HK-2 (cell line): Measurements from ENCODE around the gene CLTCL1.
"Not testable (repeated sequence)": the region's sequence is repeated elsewhere in the genome, so short reads cannot be mapped to it uniquely, and the experiment has no call there.

Source experiments
- DNase-seq: peaks from one replicate; pipeline ENCODE4 v3.0.0-alpha.2; 2018; ENCODE audit not compliant: unreplicated experiment

CLTCL1 gene

DNA sequence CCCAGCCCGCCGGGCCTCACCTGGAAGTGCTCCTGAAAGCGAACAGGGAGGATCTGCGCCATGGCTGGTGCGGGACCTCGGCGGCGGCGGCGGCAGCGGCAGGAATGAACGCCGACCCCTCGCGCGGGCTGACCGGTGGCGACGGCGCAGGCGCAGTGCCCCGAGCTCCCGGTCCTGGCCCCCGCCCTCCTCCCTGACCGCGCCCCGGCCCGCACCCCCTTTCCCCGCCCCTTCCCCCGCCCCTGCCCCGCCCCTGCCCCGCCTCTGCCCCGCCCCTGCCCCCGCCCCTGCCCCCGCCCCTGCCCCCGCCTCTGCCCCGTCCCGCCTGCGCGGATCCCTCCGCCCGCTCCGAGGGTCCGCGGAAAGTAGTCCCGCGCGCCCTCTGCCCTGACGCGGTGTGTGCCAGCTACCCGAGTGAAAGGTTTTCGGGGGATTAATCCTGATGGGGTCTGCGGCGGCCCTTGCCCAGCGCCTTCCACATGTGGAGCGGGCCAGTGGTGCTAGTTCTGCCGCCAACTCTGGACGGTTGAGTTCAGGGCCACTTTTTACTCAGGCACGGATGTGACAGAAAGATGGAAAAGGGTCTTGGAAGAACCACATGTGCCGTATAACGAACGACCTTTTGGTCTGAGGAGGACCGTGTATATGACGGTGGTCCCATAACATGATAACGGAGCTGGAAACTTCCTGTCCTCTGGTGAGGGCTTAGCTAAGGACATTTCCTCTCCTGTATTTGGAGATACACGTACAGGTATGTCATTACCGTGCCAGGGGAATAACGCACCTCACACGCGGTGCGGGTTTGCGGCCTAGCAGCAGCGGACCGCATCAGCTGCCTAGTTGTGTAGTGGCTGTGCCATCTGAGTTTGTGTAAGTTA is at the start of gene CLTCL1:
CLTCL1 (minus strand) TSS at position 140 of the 878 bp plus-strand sequence; CDS start at position 62, 78 bp downstream.
- DNase-seq = peak; percentile 81

DNA sequence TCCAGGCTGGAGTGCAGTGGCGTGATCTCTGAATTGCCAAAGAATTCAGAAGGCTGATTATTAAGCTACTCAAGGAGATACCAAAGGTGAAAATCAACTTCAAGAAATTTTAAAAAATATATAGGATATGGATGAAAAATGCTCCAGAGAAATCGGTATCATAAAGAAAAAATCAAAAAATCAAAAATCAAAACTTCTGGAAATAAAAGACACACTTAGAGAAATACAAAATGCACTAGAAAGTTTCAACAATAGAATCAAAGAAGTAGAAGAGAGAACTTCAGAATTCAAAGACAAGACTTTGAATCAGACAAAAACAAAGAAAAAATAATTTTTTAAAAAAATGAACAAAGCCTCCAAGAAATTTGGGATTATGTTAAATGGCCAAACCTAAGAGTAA is 45.6 kb upstream of the CLTCL1 start:
- no peak for DNase-seq

DNA sequence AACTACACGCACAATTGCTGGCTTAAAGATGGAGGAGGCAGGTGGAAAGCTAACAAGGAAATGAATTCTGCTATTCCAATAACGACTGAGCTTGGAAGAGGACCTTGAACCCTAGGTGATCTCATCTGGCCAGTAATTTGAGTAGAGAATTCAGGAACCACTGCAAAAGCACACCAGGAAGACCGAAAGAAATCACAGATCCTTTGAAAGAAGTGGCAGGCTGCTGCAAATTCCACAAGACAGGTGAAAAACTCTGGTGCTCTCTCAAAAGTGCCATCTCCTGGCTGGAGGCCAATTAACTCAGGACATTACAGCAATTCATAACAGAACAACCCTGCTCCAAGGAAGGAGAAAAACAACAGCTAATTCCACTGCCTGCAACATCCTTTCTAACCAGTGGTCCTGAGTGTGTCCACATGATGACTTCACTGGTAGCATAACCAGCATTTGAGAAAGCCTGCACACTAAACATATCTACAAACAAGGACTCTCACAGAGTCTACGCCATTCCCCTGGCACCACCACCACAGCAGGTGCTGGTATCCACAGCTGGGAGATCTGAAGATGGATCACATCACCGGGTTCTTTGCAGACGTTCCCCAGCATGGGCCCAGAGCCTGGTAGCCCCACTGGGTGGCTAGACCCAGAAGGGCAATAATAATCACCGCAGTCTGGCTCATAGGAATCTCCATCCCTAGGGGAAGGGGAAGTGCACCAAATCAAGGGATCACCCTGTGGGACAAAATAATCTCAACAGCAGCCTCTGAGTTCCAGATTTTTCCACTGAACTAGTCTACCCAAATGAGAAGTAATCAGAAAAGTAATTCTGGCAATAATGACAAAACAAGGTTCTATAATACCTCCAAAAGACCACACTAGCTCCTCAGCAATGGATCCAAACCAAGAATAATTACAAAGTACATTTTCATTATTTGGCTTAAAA is 44.9 kb upstream of the CLTCL1 start:
- DNase-seq = no peak

DNA sequence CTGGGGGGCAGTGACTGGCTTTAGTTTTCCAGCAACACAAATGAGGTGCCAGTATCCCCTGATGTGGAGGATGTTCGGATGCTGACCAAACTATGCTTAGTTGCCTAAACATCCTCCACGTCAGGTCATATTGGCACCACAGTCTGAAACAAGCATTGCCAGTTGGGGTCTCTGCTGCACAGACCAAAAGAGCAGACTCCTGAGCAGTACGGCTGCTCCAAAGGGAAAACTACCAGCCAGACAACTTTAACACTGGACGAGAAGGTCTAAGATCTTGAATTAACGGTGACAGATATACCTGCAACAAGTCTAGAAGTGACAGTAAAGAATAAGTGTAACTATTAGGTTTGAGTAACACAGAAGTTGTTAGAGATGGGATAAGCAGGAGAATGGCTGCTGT is 40.5 kb upstream of the CLTCL1 start:
- no peak for DNase-seq

DNA sequence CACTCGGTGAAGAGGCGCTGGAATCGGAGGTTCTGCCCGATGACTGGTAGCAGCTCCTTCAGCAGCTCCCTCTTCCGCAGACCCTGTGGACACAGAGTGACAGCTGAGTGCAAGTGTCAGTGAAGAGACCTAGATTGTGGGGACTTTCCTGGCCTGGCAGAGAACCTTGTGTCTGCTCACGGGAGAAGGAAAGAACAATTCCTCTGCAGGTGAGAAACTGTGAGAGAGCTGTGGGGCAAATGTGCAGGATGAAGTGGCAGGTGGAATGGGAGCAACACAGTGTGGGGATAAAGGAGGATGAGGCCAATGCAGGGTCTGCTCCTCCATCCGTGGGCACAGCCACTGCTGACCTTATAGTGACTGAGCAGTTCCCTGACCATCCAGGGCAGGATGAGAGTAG is 40.0 kb upstream of the CLTCL1 start:
- no peak for DNase-seq

DNA sequence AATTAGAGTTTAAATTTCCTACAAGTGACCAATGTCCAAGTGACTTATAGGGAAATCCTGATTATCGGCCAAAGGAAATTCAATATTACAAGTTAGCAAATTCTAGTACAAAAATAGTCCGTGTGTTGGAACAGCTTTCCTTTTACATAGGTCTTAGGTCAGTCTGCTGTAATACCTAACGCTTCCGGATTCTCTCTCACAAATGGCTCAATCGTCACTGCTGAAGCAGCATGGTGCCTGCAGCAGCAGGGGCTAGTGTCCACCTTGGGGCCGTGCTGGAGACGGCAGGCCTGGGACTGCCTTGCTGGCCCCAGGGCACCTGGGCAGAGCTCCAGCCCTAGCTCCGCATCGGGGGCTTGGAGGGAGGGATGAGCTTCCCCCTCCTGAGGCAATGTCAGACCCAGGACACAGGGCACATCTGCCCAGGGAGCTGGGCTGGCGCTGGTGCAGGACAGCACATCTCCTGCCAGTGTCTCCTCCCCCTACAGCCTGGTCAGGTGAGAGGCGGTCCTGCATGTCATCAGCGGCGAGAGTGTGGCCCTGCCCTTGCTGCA is 39.4 kb upstream of the CLTCL1 start:
- DNase-seq = no peak

DNA sequence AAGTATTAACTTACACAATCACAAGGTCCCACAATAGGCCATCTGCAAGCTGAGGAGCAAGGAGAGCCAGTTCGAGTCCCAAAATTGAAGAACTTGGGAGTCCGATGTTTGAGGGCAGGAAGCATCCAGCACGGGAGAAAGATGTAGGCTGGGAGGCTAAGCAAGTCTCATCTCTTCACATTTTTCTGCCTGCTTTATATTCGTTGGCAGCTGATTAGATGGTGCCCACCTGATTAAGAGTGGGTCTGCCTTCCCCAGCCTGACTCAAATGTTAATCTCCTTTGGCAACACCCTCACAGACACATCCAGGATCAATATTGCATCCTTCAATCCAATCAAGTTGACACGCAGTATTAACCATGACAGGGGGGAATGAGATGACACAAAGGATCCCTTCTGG is 38.7 kb upstream of the CLTCL1 start:
- DNase-seq = not testable (repeated sequence)

DNA sequence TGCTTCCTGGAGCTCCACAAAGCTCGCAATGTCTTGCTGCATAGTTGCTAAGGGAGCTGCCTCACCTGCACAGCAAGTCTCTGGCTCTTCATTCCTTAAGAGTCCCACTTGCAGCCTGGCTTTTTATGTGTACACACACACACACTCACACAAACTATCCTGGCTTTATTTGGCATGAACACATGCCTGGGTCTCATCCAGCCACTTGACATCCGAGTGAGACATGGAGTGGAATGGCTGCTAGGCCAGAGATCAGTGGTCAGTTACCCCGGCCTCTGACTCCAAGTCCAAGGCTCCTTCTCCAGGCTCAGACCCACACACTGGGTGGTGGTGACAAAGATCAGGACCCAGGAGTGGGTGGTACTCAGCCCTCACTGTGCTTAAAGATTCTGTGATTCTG is 37.9 kb upstream of the CLTCL1 start:
- DNase-seq = no peak

DNA sequence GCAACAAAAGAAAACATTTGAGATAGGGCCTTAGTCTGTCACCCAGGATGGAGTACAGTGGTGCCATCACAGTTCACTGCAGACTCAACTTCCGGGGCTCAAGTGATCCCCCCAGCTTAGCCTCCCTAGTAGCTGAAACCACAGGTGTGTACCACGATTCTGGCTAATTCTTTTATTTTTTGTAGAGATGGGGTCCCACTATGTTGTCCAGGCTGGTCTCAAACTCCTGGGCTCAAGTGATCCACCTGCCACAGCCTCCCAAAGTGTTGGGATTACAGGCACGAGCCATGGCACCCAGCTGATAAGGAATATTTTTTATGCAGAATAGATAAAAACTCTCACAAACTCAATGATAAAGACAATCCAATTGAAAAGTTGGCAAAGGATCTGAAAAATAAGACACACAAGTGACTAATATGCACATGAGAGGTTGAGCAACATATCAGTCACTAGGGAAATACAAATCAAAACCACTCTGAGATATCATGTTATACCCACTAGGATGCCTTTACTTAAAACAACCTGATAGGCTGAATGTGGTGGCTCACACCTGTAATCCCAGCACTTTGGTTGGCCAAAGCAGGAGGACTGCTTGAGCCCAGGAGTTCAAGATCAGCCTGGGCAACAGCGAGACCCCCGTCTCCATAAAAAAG is 33.9 kb upstream of the CLTCL1 start:
- DNase-seq = no peak

DNA sequence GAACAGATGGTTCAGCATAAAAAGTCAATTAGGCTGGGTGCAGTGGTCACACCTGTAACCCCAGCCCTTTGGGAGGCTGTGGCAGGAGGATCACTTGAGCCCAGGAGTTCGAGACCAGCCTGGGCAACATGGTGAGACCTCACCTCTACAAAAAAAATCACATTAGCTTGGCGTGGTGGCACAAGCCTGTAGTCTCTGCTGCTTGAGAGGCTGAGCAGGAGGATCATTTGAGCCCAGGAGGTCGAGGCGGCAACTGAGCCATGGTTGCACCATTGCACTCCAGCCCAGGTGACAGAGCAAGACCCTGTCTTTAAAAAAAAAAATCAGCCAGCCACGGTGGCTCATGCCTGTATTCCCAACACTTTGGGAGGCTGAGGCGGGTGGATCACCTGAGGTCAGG is 31.9 kb upstream of the CLTCL1 start:
- DNase-seq = not testable (repeated sequence)

DNA sequence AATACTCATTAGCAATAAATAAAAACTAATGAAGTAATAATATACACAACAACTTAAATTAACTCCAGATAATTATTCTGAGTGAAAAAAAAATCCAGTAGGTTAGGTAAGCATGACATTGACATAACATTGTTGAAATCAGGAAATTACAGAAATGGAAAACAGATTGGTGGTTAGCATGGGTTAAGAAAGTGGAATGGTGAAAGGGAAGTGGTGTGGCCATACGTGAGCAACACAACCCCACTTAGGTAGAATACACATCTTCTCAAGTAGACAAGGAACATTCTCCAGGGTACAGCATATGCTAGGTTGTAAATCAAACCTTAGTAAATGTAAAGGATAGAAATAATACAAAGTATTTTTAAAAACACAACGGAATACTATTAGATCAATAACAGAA is 30.2 kb upstream of the CLTCL1 start:
- DNase-seq = no peak

DNA sequence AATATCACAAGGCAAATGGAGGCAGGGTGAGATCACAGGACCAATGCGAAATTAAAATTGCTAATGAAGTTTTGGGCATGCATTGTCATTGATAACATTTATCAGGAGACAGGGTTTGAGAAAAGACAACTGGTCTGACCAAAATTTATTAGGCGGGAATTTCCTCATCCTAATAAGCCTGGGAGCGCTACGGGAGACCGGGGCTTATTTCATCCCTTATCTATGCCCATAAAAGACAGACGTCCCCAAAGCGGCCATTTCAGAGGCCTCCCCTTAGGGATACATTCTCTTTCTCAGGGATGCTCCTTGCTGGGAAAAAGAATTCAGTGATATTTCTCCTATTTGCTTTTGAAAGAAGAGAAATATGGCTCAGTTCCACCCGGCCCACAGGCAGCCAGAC is 28.6 kb upstream of the CLTCL1 start:
- DNase-seq = not testable (repeated sequence)

DNA sequence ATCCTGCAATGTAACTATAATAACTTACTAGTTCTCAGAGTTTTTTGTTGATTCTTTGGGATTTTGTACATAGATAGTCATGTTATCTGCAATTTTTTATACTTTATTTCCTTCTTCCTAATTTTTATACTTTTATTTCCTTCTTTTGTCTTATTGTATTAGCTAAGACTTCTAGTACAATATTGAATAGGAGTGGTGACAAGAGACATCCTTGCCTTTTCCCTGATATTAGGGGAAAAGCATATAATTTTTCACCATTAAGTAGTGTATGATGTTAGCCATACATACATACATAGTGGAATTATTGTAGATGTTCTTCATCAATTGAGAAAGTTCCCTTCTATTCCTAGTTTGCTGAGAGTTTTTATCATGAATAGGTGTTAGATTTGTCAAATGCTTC is 27.8 kb upstream of the CLTCL1 start:
- no peak for DNase-seq

DNA sequence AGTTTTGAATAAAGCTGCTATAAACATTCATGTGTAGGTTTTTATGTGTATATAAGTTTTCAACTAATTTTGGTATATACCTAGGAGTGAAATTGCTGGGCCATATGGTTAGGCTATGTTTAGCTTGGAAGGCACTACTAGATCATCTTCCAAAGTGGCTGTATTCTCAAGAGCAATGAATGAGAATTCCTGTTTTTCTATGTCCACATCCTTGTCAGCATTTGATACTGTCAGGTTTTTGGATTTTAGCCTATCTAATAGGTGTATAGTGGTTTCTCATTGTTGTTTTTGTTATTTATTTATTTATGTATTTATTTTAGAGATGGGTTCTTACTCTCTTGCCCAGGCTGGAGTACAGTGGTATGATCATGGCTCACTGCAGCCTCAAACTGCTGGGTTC is 26.3 kb upstream of the CLTCL1 start:
- DNase-seq = no peak

DNA sequence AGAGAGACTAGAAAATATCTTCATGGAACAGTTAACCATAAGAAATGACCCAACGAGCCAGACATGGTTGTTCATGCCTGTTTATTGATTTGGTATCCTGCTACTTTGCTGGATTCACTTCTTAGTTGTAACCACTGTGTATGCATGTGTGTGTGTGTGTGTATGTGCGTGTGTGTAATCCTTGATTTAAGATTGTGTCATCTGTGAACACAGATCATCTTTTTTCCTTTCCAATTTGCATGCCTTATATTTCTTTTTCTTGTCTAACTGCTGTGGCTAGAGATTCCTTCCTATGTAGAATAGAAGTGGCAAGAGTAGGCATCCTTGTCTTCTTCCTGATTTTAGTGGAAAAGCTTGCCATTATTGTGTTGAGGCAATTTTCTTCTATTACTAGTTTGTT is 16.4 kb upstream of the CLTCL1 start:
- DNase-seq = no peak

DNA sequence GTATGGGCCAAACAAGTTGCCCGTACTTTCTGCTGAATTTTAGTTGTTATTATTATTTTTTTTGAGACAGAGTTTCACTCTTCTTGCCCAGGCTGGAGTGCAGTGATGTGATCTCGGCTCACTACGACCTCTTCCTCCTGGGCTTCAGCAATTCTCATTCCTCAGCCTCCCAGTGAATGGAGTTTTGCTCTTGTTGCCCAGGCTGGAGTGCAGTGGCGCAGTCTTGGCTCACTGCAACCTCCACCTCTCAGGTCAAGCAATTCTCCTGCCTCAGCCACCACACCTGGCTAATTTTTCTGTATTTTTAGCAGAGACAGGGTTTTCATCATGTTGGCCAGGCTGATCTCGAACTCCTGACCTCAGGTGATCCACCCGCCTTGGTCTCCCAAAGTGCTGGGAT is 15.0 kb upstream of the CLTCL1 start:
- DNase-seq = not testable (repeated sequence)

DNA sequence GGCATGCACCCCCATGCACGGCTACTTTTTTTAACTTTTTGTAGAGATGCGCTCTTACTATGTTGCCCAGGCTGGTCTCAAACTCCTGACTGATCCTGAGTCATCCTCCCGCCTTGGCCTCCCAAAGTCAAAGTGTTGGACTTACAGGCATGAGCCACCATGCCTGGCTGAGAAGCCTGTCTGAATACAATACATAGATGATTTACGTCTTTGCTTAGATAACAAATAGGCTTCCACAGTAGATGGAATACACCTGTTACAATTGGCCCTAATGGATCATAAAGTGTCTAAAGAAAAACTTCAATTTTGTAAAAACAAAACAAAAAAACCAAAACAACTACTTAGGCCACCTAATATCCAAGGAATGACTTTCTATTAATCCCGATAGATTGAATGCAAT is 13.0 kb upstream of the CLTCL1 start:
- DNase-seq = no peak

DNA sequence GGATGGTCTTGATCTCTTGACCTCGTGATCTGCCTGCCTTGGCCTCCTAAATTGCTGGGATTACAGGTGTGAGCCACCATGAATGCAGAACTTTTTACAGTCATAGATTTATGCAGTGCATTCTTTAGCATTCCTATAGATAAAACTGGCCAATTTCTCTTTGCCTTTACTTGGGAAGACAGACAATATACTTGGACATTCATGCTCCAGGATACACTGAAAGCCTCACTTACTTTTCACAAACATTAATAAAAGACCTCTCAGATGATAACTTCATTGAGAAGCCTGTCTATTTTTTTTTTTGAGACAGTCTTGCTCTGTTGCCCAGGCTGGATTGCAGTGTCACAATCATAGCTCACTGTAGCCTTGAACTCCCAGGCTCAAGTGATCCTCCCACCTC is 12.3 kb upstream of the CLTCL1 start:
- no peak for DNase-seq

DNA sequence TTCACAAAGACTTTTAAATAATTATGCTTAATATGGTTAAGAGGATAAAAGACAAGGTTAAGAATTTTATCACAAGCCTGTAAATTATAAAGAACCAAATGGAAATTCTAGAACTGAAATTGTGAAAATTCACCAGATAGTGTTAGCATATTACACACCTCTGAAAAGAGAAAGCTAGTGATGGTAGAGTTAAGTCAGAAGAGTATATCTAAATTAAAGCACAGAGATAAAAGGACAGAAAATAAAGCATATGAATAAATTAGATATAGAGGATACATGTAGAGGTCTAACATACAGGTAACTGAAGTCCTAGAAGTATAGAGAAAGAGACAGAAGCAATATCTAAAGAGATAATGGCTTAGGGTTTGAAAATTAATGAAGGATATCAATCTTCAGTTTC is 4.2 kb upstream of the CLTCL1 start:
- no peak for DNase-seq

DNA sequence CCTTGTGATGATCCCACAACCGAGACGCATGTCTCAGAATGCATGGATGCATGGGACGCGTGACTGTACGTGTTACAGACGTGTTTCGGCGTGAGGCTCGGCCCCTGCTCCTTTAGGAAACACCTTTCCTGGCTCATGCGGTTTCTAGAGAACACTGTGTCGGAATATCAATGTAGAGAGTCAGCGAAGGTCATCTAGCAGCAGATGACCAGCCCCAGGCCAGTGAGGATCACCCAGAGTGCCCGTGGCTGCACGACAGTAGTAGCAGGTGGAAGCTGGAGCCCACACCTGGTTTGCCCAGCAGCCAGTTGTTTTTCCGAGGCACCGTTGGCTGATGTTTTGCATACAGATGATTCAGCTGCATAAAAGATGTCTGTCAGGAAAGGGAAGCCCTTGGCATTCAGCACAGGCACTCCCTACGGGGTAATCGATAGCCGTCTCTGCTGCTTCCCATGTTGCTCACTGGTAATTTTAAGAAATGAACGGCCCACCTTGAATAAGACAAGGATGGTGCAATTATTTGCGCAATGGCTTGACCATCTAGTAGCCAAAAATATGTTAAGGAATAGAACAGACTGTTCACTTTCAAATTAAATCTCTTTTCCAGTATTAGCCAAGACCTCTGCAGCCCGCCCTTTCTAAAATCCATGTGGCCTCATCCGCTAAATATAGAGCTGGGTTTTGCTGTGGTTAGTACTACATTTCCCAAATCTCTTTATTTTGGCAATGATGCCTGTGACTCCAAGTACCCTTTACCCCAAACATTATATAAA is 1.1 kb upstream of the CLTCL1 start:
- no peak for DNase-seq

DNA sequence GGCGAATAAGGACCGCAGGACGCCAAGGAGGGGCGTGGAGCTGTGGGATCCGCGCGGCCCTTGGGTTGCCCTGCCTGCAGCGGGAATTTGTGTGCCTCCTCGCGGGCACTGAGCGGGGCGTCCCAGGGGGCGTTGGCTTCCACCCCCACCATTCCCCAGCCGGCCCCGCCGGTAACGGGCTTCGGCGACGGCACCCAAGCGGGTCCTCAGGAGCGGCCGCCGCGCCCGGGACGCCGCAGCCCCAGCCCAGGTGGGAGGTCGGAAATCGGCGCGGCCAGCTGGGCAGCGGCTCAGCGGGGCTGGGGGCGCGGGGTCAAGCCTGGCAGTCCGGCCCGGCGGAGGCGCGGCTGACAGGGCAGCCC is 320 bp downstream of the CLTCL1 start:
- DNase-seq = peak; percentile 36
